PC-3 (cell line): ENCODE data around the gene SBK1. TPM values are rescaled to one million over a fixed set of nuclear protein-coding genes. Genes with fewer than 3 reads are reported as not detected.

Experiments used
- ATAC-seq: fragments of 200-7000 bp; cut with Tn5 transposase; 2 replicates; pipeline ENCODE4 v1.9.1; 2020; ENCODE audit warnings: mild to moderate bottlenecking, moderate library complexity
- BruUV-seq: library from RNA; stranded (reverse); fragments of 400-500 nt; replicated peaks from 2 replicates; lab custom pipeline; 2021; lab: Mats Ljungman, UMichigan
- CTCF ChIA-PET: fragments of 300-600 bp; sonication (Branson Sonifier 250); formaldehyde crosslinking; loops from one replicate; lab custom pipeline; 2022; ENCODE audit warnings: antibody characterized with exemption; lab: Charles Lee
- POLR2A ChIA-PET: fragments of 300-600 bp; sonication (Branson Sonifier 250); formaldehyde crosslinking; loops from one replicate; lab custom pipeline; 2022; ENCODE audit warnings: antibody characterized with exemption; ENCODE audit not compliant: unreplicated experiment; lab: Charles Lee
- DNase-seq: peaks from one replicate; pipeline ENCODE4 v3.0.0-alpha.2; 2015
- H2AFZ ChIP-seq: fragments of 300-600 bp; sonication (generic); 2 replicates; pipeline ENCODE4 v1.6.0; 2016; ENCODE audit warnings: antibody characterized with exemption, low read length
- H3F3A ChIP-seq: fragments of 300-600 bp; sonication (generic); one replicate; pipeline ENCODE4 v1.6.0; 2017; ENCODE audit warnings: antibody characterized with exemption, low read length, control low read depth, mild to moderate bottlenecking; ENCODE audit not compliant: unreplicated experiment
- H3K27ac ChIP-seq: fragments of 300-600 bp; sonication (generic); 2 replicates; pipeline ENCODE4 v1.5.1; 2016; ENCODE audit warnings: mild to moderate bottlenecking, low read length
- H3K27me3 ChIP-seq: fragments of 300-600 bp; sonication (generic); 2 replicates; pipeline ENCODE4 v1.6.1; 2016; ENCODE audit warnings: low read length, mixed read lengths
- H3K36me3 ChIP-seq: fragments of 300-600 bp; sonication (generic); 2 replicates; pipeline ENCODE4 v1.6.1; 2016; ENCODE audit warnings: low read depth, mixed run types, low read length, mixed read lengths
- H3K4me1 ChIP-seq: fragments of 300-600 bp; sonication (generic); 2 replicates; pipeline ENCODE4 v1.5.1; 2016; ENCODE audit warnings: low read length; ENCODE audit not compliant: insufficient read depth
- H3K4me2 ChIP-seq: fragments of 300-600 bp; sonication (generic); 2 replicates; pipeline ENCODE4 v1.6.0; 2016; ENCODE audit warnings: low read length
- H3K4me3 ChIP-seq: fragments of 300-600 bp; sonication (generic); 2 replicates; pipeline ENCODE4 v1.5.1; 2016; ENCODE audit warnings: mild to moderate bottlenecking, low read length, mixed read lengths
- H3K79me2 ChIP-seq: fragments of 300-600 bp; sonication (generic); 2 replicates; pipeline ENCODE4 v1.6.1; 2017; ENCODE audit warnings: low read length, mixed read lengths
- H3K9ac ChIP-seq: fragments of 300-600 bp; sonication (generic); 2 replicates; pipeline ENCODE4 v1.6.0; 2016; ENCODE audit warnings: mild to moderate bottlenecking, low read length
- H3K9me2 ChIP-seq: fragments of 300-600 bp; sonication (generic); replicated peaks from 2 replicates; pipeline ENCODE4 v1.6.1; 2016; ENCODE audit warnings: mixed run types, low read length, mixed read lengths
- H3K9me3 ChIP-seq: fragments of 300-600 bp; sonication (generic); 2 replicates; pipeline ENCODE4 v1.6.1; 2016; ENCODE audit warnings: low read length, mixed read lengths
- H4K20me1 ChIP-seq: fragments of 300-600 bp; sonication (generic); 2 replicates; pipeline ENCODE4 v1.6.1; 2016; ENCODE audit warnings: low read length, mixed read lengths
- EZH2 ChIP-seq: fragments of 300-600 bp; sonication (generic); IDR thresholded peaks from one replicate; pipeline ENCODE4 v1.6.1; 2017; ENCODE audit warnings: antibody characterized with exemption, mild to moderate bottlenecking, low read length; ENCODE audit not compliant: unreplicated experiment
- EZH2phosphoT487 ChIP-seq: fragments of 300-600 bp; sonication (generic); IDR thresholded peaks from 2 replicates; pipeline ENCODE4 v1.6.1; 2018; ENCODE audit warnings: mild to moderate bottlenecking, antibody characterized with exemption, low read length, borderline replicate concordance
- intact Hi-C: fragments of 100-400 bp; cut with micrococcal nuclease; formaldehyde crosslinking; loops from 2 replicates; pipeline ENCODE4 v1.9.0; 2023
- total RNA-seq: library from RNA; depleted of rRNA; stranded (reverse); fragments of >200 nt; gene quantifications from 2 replicates; pipeline ENCODE4 v1.2.3, GENCODE V29; 2014
- TF ChIP-seq, protein P1 (sequence below): fragments of 300-600 bp; sonication (generic); conservative IDR thresholded peaks from 2 replicates; pipeline ENCODE4 v1.5.1; 2017; ENCODE audit warnings: antibody characterized with exemption, low read depth, mild to moderate bottlenecking, low read length

SBK1 gene
- total RNA-seq, 1 experiment from 2014 or later, result 0.95 TPM

DNA sequence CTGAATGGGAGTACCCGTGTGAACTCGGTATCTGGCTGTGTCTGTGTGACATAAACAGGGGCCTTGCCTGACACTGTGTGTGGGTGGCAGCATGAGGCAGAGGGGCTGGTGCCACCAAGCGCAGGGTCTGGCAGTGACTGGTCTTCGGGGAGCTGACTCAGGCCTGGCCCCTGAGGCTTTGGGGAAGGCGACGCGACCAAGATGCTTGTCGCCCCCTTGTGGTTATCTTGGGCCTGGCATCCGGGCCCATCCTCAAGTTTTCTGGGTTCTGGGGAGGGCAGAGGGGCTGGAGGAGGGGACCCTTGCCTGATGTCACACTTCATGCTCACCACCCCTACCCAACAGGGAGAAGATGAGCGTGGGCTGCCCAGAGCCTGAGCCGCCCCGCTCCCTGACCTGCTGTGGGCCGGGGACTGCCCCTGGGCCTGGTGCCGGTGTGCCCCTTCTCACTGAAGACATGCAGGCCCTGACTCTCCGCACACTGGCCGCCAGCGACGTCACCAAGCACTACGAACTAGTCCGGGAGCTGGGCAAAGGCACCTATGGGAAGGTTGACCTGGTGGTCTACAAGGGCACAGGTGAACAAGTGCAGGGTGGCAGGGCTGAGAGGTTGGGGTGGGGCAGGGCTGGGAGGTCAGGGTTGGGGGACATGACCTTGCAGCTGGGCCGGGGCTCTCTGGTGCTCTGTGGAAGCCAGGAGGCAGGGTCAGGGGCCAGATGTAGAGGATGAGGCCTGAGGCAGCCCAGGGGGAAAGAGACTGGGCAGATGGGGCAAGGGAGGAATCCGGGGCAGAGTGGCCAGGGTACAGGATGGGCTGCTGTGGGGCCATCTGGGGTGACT is 24.9 kb downstream of the SBK1 start:
- H3K36me3 ChIP-seq, result no peaks in the 10 kb centered on the region
- H3K9ac ChIP-seq, result no peak overlapping the region
- H3F3A ChIP-seq, result no peaks in the 10 kb centered on the region
- no peaks in the 10 kb centered on the region for H3K4me1 ChIP-seq
- H3K27me3 ChIP-seq, result no peaks in the 10 kb centered on the region
- H3K9me3 ChIP-seq, result no peaks in the 10 kb centered on the region
- CTCF ChIA-PET, result interaction anchor here (1.0 kb wide), 1 partner anchor 39 kb away, joined by 4 read pairs; no protein-coding TSS in a partner anchor
- no peak overlapping the region for H3K27ac ChIP-seq
- ATAC-seq (peak; percentile 64), DNase-seq (peak; percentile 52)
- H3K4me2 ChIP-seq, result no peak overlapping the region
- intact Hi-C loops, result loop anchor here (1.0 kb wide), 1 partner anchor 40 kb away; no protein-coding TSS in a partner anchor
- no peak overlapping the region for H2AFZ ChIP-seq
- no TSS peak for BruUV-seq
- H3K9me2 ChIP-seq, result no peaks in the 10 kb centered on the region
- POLR2A ChIA-PET, result no interaction called here
- H3K79me2 ChIP-seq, result no peaks in the 10 kb centered on the region
- no peak for TF ChIP-seq EZH2
- TF ChIP-seq, protein P1, sequence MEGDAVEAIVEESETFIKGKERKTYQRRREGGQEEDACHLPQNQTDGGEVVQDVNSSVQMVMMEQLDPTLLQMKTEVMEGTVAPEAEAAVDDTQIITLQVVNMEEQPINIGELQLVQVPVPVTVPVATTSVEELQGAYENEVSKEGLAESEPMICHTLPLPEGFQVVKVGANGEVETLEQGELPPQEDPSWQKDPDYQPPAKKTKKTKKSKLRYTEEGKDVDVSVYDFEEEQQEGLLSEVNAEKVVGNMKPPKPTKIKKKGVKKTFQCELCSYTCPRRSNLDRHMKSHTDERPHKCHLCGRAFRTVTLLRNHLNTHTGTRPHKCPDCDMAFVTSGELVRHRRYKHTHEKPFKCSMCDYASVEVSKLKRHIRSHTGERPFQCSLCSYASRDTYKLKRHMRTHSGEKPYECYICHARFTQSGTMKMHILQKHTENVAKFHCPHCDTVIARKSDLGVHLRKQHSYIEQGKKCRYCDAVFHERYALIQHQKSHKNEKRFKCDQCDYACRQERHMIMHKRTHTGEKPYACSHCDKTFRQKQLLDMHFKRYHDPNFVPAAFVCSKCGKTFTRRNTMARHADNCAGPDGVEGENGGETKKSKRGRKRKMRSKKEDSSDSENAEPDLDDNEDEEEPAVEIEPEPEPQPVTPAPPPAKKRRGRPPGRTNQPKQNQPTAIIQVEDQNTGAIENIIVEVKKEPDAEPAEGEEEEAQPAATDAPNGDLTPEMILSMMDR, result peak; percentile 75
- H4K20me1 ChIP-seq, result no peaks in the 10 kb centered on the region
- no peak overlapping the region for H3K4me3 ChIP-seq

DNA sequence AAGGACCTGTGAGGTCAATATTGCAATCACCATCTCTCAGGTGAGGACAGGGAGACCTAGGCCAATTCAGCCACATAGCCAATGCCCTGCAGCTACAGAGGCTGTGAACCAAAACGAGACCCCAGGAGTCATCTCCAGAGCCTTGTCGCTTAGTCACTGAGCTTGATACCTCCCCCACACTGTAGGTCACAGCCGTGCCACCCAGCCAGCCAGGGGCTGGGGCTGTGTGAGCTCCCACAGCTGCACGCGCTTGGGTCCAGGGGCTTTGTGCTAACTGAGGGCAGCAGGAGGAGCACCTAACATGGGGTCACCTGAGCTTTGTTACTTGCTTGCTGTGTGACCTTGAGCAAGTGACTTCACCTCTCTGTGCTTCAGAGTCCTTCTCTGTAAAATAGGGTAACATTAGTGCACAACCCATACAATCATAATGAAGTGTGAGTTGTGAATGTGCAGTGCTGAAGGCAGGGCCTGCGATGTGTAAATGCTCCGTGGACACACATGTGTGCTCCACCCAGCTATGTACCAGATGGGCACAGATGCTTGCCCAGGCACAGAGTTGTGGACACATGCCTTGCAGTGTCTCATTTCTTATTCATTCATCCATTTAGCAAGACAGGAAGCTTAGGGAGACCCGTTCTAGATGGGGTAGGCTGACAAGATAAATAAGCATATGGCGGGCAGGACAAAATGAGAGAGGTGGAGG is 25.9 kb downstream of the SBK1 start:
- no TSS peak for BruUV-seq
- H3K9me3 ChIP-seq, result no peaks in the 10 kb centered on the region
- ChIA-PET CTCF (no interaction called here), POLR2A (no interaction called here)
- TF ChIP-seq, protein P1, result no peak
- TF ChIP-seq EZH2phosphoT487, result no peak
- no peak for TF ChIP-seq EZH2
- H3F3A ChIP-seq, result no peaks in the 10 kb centered on the region
- H3K27me3 ChIP-seq, result no peaks in the 10 kb centered on the region
- intact Hi-C loops, result no loop called here
- H3K36me3 ChIP-seq, result no peaks in the 10 kb centered on the region
- no peaks in the 10 kb centered on the region for H3K4me1 ChIP-seq
- H3K27ac ChIP-seq, result no peak overlapping the region
- H3K9me2 ChIP-seq, result no peaks in the 10 kb centered on the region
- H4K20me1 ChIP-seq, result no peaks in the 10 kb centered on the region
- DNase-seq (no peak), ATAC-seq (no peak)
- H3K79me2 ChIP-seq, result no peaks in the 10 kb centered on the region
- H2AFZ ChIP-seq, result no peak overlapping the region
- H3K4me3 ChIP-seq, result no peak overlapping the region
- H3K9ac ChIP-seq, result no peak overlapping the region
- H3K4me2 ChIP-seq, result no peak overlapping the region
